Vagina (tissue), 2 donors: ENCODE results near the gene GATAD2B. TPM values are rescaled to one million over a fixed set of nuclear protein-coding genes. Genes with fewer than 3 reads are reported as not detected.

Experiments used
- DNase-seq, 2 donors: peaks; one replicate each; pipeline ENCODE4 v3.0.0-alpha.2; 2017; ENCODE audit errors: extremely low spot score in 2 of 2
- H3K27ac ChIP-seq: fragments of 200-600 bp; sonication (generic); one replicate; pipeline ENCODE4 v1.5.1; 2019
- H3K27me3 ChIP-seq: fragments of 200-600 bp; sonication (generic); one replicate; pipeline ENCODE4 v1.5.1; 2019
- H3K36me3 ChIP-seq, 2 donors: fragments of 200-600 bp; sonication (generic); one replicate each; pipeline ENCODE4 v1.5.1; 2017 to 2019
- H3K4me1 ChIP-seq: fragments of 200-600 bp; sonication (generic); one replicate; pipeline ENCODE4 v1.5.1; 2019
- H3K4me3 ChIP-seq, 2 donors: fragments of 200-600 bp; sonication (generic); 1 replicate in 1 of 2; 2 replicates in 1 of 2; pipeline ENCODE4 v1.5.1; 2016 to 2019
- H3K9me3 ChIP-seq: fragments of 200-600 bp; sonication (generic); one replicate; pipeline ENCODE4 v1.5.1; 2019
- POLR2A ChIP-seq, 2 donors: fragments of 450-650 bp; IDR thresholded peaks; one replicate each; pipeline ENCODE4 v1.6.1; 2017; ENCODE audit warnings: antibody characterized with exemption in 2 of 2, mild to moderate bottlenecking in 2 of 2, moderate library complexity in 2 of 2
- POLR2AphosphoS5 ChIP-seq, 2 donors: sonication (generic); formaldehyde crosslinking; IDR thresholded peaks; one replicate each; pipeline ENCODE4 v1.9.0; 2017; ENCODE audit warnings: antibody characterized with exemption in 2 of 2, mild to moderate bottlenecking in 2 of 2, low read depth in 1 of 2; ENCODE audit not compliant: insufficient read depth in 1 of 2
- intact Hi-C: fragments of 100-400 bp; cut with DNase I; formaldehyde crosslinking; loops from one replicate; pipeline ENCODE4 v1.15.1; 2023
- total RNA-seq: library from RNA; depleted of rRNA; stranded (reverse); fragments of >200 nt; gene quantifications from one replicate; pipeline ENCODE4 v1.2.3, GENCODE V29; 2016
- TF ChIP-seq, protein P1 (sequence below), 3 experiments: fragments of 450-650 bp in 2 of 3; fragments of 200-600 bp in 1 of 3; sonication (generic) in 1 of 3; IDR thresholded peaks; one replicate each; pipeline ENCODE4 v1.5.1; 2017 to 2019; ENCODE audit warnings: antibody characterized with exemption in 3 of 3, mild to moderate bottlenecking in 2 of 3, moderate library complexity in 2 of 3

The GATAD2B gene
- total RNA-seq, 1 donor from 2014 or later, result 24.1 TPM

DNA sequence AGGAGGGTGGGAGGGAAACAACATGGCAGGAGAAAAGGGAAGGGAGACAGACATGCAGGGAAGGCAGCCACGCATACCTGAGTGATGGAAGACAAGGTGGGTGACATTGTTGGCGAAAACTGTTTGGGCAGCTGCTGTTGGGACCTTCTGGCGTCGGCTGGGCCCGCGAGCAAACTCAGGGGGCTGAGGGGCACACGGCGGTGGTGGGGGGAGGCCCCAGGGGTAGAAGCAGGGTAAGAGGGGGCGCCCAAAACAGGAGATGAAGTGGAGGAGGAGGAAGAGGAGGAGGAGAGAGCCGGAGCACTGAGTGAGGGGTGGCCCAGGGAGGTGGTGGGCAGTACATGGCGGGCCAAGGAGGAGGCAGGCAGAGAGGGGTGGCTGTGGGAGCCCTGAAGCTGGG is 28.4 kb upstream of the GATAD2B start:
- DNase-seq, result no peak
- no peak for TF ChIP-seq POLR2A (IDR thresholded peaks at IDR 0.05)
- TF ChIP-seq, protein P1, sequence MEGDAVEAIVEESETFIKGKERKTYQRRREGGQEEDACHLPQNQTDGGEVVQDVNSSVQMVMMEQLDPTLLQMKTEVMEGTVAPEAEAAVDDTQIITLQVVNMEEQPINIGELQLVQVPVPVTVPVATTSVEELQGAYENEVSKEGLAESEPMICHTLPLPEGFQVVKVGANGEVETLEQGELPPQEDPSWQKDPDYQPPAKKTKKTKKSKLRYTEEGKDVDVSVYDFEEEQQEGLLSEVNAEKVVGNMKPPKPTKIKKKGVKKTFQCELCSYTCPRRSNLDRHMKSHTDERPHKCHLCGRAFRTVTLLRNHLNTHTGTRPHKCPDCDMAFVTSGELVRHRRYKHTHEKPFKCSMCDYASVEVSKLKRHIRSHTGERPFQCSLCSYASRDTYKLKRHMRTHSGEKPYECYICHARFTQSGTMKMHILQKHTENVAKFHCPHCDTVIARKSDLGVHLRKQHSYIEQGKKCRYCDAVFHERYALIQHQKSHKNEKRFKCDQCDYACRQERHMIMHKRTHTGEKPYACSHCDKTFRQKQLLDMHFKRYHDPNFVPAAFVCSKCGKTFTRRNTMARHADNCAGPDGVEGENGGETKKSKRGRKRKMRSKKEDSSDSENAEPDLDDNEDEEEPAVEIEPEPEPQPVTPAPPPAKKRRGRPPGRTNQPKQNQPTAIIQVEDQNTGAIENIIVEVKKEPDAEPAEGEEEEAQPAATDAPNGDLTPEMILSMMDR (IDR thresholded peaks at IDR 0.05), result no peak
- no peak for TF ChIP-seq POLR2AphosphoS5 (IDR thresholded peaks at IDR 0.05; ENCODE audit: insufficient read depth in 1 of 2, low read depth in 1 of 2)
- H3K36me3 ChIP-seq, result peaks cover 0 to 62% of the 10 kb centered on the region in 2 donors
- H3K4me1 ChIP-seq, result peaks cover 26% of the 10 kb centered on the region
- H3K9me3 ChIP-seq, result no peaks in the 10 kb centered on the region
- no peaks in the 10 kb centered on the region for H3K27me3 ChIP-seq
- H3K27ac ChIP-seq, result no peak overlapping the region
- intact Hi-C loops, result loop anchor here (10.0 kb wide), 1 partner anchor 276 kb away; the partner anchor contains the start of genes ILF2 and NPR1
- H3K4me3 ChIP-seq, result no peak overlapping the region

DNA sequence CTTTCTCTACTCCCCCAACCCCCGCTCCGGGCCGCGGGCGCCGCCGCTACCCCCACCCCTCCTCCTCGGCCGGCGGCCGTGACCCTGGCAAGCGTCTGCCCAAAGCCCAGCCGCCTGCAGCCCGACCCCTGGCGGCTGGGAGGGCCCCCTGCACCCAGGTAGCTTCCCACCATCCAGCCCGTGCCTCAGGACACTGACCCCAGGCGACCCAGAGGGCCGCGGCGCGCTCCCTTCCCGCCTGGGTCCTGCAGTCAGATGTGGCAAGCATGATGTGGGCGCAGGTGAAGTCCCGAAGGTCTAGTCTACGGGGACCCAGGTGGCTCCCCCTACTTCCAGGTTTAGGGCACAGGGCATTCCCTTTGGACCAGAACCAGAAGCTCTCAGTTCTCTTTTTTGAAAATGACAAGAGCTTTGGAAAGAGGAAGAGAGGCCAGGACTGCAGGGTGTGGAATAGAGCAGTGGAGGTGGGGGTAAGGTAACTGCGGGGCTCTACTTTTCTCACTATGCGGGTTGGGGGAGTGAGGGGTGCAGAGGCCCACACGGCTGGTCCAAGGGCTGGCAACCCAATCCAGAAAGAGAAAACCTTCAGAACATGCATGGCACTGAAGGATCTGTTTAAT is 24.0 kb upstream of the GATAD2B start, which contains the start of gene DENND4B:
DENND4B (minus strand) TSS at position 97 of the 620 bp plus-strand sequence. CDS start 2,344 bp downstream, outside the sequence.
- Histone ChIP-seq H3K27ac (peak within 1 kb of the TSS; percentile 99), H3K9me3 (no peaks in the 10 kb centered on the region), H3K4me3 (peak within 1 kb of the TSS; percentile 73 to 89), H3K4me1 (peaks cover 27% of the 10 kb centered on the region), H3K36me3 (peaks cover 0 to 51% of the 10 kb centered on the region in 2 donors), H3K27me3 (no peaks in the 10 kb centered on the region)
- no peak for TF ChIP-seq POLR2A (IDR thresholded peaks at IDR 0.05)
- TF ChIP-seq, protein P1 (IDR thresholded peaks at IDR 0.05), result peak; percentile 84 to 90 (median 86)
- TF ChIP-seq POLR2AphosphoS5 (IDR thresholded peaks at IDR 0.05; ENCODE audit: insufficient read depth in 1 of 2, low read depth in 1 of 2), result peak; percentile 20 to 21
- intact Hi-C loops, result loop anchor here (5.0 to 10.0 kb wide), 2 partner anchors 41 to 152 kb away; partner anchors contain the start of gene RAB13
- no peak for DNase-seq

DNA sequence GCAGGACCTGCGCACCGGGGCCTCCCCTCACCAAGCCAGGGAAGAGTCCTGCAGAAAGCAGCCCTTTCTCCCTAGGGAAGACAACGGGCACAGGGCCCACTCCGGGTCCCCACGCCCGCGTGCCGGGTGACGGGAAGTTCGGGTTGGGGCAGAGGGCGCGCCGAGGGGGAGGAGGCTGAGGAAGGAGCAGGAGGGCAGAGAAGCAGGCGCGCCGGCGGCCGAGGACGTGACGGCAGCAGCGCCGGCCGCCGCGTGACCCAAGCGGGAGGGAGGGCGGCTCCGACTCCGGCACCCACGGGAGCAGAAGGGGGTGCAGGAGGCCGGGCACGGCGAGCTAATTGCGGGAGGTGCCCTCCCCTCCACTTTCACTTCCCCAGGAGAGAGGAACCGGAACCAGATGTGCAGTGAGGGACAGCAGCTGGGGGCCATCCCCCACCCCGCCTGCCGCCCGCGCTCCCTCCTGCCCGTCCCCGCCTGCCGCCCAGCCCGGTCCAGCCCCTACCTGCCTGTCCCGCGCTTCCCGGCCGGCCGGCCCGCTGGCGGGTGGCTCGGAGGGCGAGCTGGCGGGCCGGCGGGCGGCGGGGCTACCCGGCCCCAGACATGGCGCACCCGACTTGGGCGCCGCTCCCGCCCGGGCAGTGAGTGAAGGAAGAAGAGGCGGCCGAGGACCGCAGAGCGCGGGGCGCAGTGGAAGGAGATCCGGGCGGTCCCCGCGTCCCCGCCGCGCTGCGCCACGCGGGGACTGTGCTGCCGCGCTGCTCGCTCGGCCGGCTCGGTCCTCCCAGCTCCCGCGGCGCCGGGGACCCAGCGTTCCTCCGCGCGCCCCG is 23.2 kb upstream of the GATAD2B start:
- Histone ChIP-seq H3K36me3 (peaks cover 0 to 51% of the 10 kb centered on the region in 2 donors), H3K4me3 (peak overlapping the region; percentile 73 to 89), H3K27me3 (no peaks in the 10 kb centered on the region), H3K9me3 (no peaks in the 10 kb centered on the region), H3K4me1 (peaks cover 27% of the 10 kb centered on the region), H3K27ac (peak overlapping the region; percentile 99)
- intact Hi-C loops, result loop anchor here (5.0 to 10.0 kb wide), 2 partner anchors 41 to 151 kb away; partner anchors contain the start of gene RAB13
- TF ChIP-seq POLR2AphosphoS5 (IDR thresholded peaks at IDR 0.05; ENCODE audit: insufficient read depth in 1 of 2, low read depth in 1 of 2) (peak; percentile 31 to 85), POLR2A (IDR thresholded peaks at IDR 0.05) (no peak)
- TF ChIP-seq, protein P1 (IDR thresholded peaks at IDR 0.05), result no peak
- no peak for DNase-seq

DNA sequence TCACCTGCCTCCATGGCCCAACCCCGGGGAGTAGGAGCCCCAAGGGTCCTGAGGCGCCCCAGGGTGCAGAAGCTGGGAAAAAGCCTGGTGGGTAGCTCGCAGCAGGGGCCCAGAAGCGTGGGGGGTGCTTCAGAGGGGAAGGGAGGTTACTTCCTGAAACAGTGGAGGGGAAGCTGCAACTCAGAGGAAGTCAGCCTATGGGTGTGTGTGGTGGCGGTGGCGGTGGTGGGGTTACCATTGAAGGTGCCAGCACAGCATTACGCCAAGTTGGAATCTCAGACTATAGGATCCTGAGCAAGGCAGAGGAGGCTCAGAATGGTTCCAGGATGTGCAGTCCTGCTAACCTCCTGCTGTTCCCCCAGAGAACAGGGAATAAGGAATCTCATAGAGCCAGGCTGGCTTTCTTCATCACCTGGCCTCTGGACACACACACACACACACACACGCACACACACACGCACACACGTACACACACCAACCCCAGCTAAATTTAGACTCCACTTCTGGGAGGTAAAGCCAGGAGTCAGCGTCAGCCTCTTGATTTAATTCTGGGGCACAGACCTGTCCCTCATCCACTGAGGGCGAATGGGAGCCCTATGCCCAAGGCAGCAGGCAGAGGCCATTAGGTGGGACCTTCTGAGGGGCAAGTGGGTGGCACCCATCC is 22.5 kb upstream of the GATAD2B start:
- no peaks in the 10 kb centered on the region for H3K27me3 ChIP-seq
- TF ChIP-seq POLR2A (IDR thresholded peaks at IDR 0.05) (peak in 1 of 2 donors; percentile 28), POLR2AphosphoS5 (IDR thresholded peaks at IDR 0.05; ENCODE audit: insufficient read depth in 1 of 2, low read depth in 1 of 2) (no peak)
- TF ChIP-seq, protein P1 (IDR thresholded peaks at IDR 0.05), result no peak
- H3K27ac ChIP-seq, result peak overlapping the region; percentile 99
- H3K9me3 ChIP-seq, result no peaks in the 10 kb centered on the region
- H3K4me1 ChIP-seq, result peaks cover 27% of the 10 kb centered on the region
- intact Hi-C loops, result loop anchor here (5.0 to 10.0 kb wide), 2 partner anchors 42 to 150 kb away; partner anchors contain the start of gene RAB13
- peaks cover 0 to 51% of the 10 kb centered on the region in 2 donors for H3K36me3 ChIP-seq
- DNase-seq, result no peak
- peak overlapping the region; percentile 73 to 89 for H3K4me3 ChIP-seq
